KBM-7 (cell line): ENCODE measurements around the gene REPS2.
"Not testable (repeated sequence)": the region's sequence is repeated elsewhere in the genome, so short reads cannot be mapped to it uniquely, and the experiment has no call there.

Experiments
- DNase-seq: peaks from one replicate; pipeline ENCODE4 v3.0.0-alpha.2; 2015
- in situ Hi-C: fragments of 300-500 bp; cut with MboI; formaldehyde crosslinking; loops from 2 replicates; pipeline ENCODE4 v1.14.3; 2020; ENCODE audit warnings: low sequenced_read_pairs, low pct_unique_long_range_greater_than_20kb, mixed read lengths

The REPS2 gene

DNA sequence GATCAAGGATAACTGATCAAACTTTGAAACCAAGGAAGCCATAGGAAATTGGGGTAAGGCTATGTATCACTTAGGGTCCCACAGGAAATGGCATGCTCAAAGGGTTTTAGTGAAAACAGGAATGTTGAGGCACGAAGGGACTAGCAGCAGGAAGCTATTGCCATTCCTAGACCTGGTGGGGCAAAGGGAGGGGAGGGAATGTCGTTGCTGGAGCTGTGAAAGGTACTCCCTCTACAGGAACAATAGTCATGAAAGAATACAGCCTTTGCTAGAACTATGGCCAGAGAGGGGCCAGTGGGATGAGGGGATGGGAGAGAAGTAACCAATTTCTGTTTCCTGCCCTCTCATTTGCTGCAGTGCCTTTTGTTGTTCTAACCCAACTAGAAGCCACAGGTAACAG is 11.9 kb downstream of the REPS2 start:
- in situ Hi-C loops: no loop called here
- DNase-seq: no peak

- in situ Hi-C loops, DNase-seq: not testable (repeated sequence)
These were observed 16.2 kb downstream of the REPS2 start for GRCh38 chrX:16962661-16963060.

- no peak for DNase-seq
These were observed 16.8 kb downstream of the REPS2 start for GRCh38 chrX:16963216-16963615.

DNA sequence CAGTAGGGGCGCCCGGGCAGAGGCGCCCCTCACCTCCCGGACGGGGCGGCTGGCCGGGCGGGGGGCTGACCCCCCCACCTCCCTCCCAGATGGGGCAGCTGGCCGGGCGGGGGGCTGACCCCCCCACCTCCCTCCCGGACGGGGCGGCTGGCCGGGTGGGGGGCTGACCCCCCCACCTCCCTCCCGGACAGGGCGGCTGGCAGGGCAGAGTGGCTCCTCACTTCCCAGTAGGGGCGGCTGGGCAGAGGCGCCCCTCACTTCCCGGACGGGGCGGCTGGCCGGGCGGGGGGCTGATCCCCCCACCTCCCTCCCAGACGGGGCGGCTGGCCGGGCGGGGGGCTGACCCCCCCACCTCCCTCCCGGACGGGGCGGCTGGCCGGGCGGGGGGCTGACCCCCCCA is 18.5 kb downstream of the REPS2 start:
- in situ Hi-C loops, DNase-seq: not testable (repeated sequence)

More at GRCh38 chrX:16963216-16963615, 16.8 kb downstream of the REPS2 start:
- in situ Hi-C loops: no loop called here

DNA sequence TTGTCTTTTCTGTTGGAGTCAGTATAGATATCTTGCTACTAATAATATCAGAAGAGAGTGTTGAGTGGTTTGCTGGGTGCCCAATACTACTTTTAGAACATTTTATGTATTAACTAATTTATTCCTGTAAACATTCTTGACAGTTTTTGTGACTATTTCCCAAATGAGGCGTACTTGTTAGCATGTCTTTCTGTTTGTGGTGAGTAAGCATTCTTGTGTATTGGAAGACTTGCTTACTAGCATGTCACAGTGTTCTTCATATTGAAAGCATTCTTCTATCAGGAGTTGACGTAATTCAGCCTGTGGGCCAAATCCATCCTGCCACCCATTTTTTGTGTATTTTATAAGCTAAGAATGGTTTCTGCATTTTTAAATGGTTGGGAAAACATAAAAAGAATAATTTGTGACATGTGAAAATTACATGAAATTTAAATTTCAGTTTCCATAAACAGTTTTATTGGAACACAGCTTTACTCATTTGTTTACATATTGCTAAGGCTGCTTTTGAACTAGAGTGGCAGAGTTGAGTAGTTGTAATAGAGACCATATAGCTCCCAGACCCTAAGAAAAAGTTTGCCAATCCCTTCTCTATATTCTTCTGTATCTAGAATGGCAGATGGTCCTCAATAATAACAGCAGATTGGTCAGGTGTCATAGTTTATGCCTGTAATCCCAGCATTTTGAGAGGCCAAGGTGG is 20.4 kb downstream of the REPS2 start:
- DNase-seq: no peak
- in situ Hi-C loops: no loop called here

GRCh38 chrX:16968753-16969152 is 22.3 kb downstream of the REPS2 start:
- DNase-seq, in situ Hi-C loops: not testable (repeated sequence)

DNA sequence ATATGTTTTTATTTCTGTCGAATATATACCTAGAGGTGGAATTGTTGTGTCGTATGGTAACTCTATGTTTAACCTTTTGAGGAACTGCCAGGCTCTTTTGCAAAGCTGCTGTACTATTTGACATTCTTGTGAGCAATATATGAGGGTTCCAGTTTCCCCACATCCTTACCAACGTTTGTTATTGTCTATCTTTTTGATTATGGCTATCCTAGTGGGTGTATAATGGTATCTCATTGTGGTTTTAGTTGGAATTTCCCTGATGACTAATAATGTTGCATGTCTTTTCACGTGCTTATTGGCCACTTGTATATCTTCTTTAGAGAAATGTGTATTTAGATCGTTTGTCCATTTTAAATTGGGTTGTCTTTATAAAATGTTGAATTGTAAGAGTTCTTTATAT is 24.5 kb downstream of the REPS2 start:
- in situ Hi-C loops: no loop called here
- DNase-seq: no peak

- in situ Hi-C loops: no loop called here
- DNase-seq: no peak
These were observed 25.2 kb downstream of the REPS2 start for GRCh38 chrX:16971694-16972093.

- DNase-seq: no peak
- in situ Hi-C loops: no loop called here
These were observed 28.8 kb downstream of the REPS2 start for GRCh38 chrX:16975233-16975632.

GRCh38 chrX:16977771-16978170 is 31.3 kb downstream of the REPS2 start:
- DNase-seq: no peak
- in situ Hi-C loops: no loop called here

GRCh38 chrX:16978193-16978984 is 31.9 kb downstream of the REPS2 start:
- in situ Hi-C loops: no loop called here
- DNase-seq: no peak

DNA sequence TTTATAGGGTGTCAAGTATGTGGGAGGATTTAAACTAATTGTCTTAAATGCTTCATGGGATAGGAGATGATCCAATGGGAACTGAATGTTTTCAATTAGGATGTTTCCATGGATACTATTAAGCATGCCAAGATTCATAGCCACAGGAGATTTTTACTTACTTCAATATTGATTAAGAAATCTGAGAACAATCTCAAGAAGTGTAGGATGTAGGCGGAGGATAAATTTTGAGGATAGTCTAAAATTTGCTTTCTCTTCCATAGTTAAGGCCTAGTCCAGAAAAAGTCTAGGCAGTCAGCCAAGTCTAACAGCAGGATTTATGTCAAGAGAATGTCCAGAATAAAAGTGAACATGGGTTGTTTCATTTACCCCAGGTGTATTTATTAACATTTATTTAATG is 32.8 kb downstream of the REPS2 start:
- in situ Hi-C loops: no loop called here

GRCh38 chrX:16981209-16981608 is 34.8 kb downstream of the REPS2 start:
- in situ Hi-C loops: no loop called here
- DNase-seq: no peak

More for the DNA sequence above, 32.8 kb downstream of the REPS2 start:
- no peak for DNase-seq

DNA sequence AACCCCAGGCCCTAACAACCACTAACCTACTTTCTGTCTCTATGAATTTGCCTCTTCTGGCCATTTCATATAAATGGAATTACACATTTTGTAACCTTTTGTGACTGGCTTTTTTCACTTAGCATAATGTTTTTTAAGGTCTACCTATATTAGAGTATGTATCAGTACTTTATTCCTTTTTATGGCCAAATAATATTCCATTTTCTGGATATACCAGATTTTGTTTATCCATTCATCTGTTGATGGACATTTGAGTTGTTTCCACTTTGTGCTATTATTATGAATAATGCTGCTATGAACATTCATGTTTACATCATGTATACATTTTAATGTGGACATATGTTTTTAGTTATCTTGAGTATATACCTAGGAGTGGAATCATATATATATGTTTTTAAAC is 35.5 kb downstream of the REPS2 start:
- in situ Hi-C loops: no loop called here

DNA sequence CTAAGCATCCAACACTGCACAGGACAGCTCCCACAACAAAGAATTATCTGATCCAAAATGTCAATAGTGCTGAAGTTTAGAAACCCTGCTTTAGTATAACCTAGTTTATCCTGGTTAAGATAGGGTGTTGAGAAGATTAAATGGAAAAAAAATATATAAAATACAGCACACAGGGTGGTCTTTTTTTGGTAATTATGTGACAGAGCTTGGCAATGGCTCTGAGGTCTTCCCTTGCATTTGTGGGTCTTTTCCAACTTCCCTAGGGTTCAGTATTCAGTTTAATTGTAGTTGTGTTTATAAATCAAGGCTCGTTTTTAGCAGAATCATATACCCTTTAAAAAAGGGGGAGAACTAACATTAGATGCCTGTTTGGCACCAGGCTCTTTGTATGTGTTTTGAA is 36.6 kb downstream of the REPS2 start:
- in situ Hi-C loops: no loop called here
- no peak for DNase-seq

More for the DNA sequence above, 35.5 kb downstream of the REPS2 start:
- no peak for DNase-seq

DNA sequence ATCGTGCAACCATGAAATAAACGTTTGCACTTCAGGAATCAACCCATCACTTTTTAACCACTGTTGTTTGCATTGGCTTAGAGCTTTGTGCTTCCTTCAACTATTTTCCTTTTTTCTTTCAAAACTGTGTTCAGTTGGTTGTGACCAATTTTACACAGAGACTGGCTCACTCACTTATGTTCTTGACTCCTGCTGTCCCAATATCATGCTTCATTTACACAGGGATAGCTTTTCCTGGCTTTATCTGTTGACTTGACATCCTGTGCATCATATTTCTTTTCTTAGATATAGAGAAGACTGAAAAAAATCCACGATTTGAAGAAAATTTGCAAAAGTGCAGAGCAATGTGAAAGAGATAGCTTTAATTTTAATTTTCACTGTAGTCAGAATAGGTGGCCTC is 38.8 kb downstream of the REPS2 start:
- in situ Hi-C loops: no loop called here

DNA sequence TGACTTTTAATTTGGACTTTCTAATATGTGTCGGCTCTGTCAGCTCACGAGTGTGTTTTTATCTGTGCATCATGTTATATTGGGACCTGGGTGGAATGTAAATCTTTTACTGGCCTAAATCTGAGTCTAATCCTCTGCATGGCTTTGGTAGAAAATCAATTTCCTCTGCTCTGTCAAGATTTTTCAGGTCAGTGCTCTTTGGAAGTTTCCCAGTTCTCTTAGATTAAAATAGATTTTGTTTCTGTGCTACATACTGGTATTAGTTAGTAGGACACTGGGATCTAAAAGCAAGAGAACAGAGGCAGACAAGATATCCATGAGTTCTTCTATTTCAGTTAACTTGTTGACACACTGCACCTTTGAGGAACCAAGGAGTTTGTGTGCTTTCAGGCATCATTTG is 39.7 kb downstream of the REPS2 start:
- no peak for DNase-seq
- in situ Hi-C loops: no loop called here

More for the DNA sequence above, 38.8 kb downstream of the REPS2 start:
- DNase-seq: no peak

GRCh38 chrX:16989750-16990149 is 43.3 kb downstream of the REPS2 start:
- in situ Hi-C loops: no loop called here
- no peak for DNase-seq

DNA sequence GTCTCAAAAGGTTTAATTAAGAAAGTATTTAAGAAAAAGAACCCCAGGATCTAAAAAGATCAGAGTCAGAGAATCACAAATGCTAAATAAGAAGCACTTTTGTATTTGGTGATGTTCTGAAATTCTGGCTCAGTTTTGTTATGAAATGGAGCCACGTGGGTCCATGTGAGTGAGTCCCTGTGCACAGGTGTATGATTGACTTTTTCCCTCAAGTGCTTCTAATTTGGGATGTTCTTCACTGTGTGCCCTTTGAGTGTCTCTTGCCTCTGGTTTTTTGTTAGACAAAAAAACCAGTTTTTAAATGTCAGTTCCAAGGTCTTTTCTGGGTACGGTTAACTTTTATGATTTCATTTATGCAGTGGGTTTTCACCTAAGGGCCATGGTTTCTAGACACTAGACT is 44.4 kb downstream of the REPS2 start:
- DNase-seq: no peak
- in situ Hi-C loops: no loop called here

DNA sequence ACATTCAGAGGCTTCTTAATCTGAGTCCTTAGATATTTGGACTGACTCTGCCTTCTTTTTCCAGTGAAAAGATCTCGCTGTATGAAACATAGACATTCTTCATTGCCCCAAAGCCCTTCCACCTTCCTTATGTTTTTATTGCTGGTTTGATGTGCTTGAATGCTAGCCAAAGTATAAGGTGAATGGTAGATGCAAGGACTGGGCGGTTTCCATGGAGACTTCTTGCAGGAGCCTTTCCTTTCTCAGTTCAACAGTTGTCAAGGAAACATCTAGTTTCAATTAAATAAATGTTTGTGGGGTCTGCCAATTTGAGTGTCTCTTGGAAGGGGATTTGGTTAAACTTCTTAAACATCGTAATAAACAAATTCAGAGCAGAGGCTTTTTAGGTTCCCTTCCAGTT is 46.0 kb downstream of the REPS2 start:
- no peak for DNase-seq
- in situ Hi-C loops: no loop called here

- DNase-seq: no peak
- in situ Hi-C loops: no loop called here
These were observed 46.5 kb downstream of the REPS2 start for GRCh38 chrX:16992951-16993350.
